RWPE1 (cell line): Measurements from ENCODE around the gene FLT4.

Experiments used
- CTCF ChIA-PET: fragments of 350-600 bp; sonication (Branson Sonifier 250); formaldehyde crosslinking; extraction: SDS; loops from one replicate; lab custom pipeline; 2021; lab: Yijun Ruan, JAX
- POLR2A ChIA-PET: fragments of 400-600 bp; formaldehyde crosslinking; extraction: SDS; loops from one replicate; lab custom pipeline; 2020; ENCODE audit warnings: antibody characterized with exemption; ENCODE audit not compliant: low non-redundant PET; lab: Yijun Ruan, JAX
- DNase-seq: peaks from one replicate; pipeline ENCODE4 v3.0.0; 2012; ENCODE audit warnings: low spot score
- H3K27ac ChIP-seq: fragments of 450-650 bp; 2 replicates; pipeline ENCODE4 v1.5.1; 2017
- CTCF ChIP-seq: fragments of 450-650 bp; conservative IDR thresholded peaks from 2 replicates; pipeline ENCODE4 v1.5.1; 2017; ENCODE audit warnings: low read depth, mild to moderate bottlenecking

The FLT4 gene

DNA sequence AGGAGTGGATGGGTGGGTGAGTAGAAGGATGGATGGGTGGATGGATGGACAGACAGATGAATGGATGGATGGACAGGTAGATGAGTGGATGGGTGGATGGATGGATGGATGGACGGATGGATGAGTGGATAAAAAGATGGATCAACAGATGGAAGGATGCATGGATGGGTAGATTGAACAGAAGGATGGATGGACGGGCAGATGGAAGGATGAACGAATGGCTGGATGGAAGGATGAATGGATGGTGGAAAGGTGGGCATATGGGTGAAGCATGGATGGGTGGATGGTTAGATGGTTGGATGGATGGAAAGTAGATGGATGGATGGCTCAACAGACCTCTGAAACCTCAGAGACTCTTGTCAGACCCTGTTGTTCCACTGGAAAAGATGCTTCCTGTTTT is 10.1 kb downstream of the FLT4 start:
- no peak overlapping the region for H3K27ac ChIP-seq
- no peak for DNase-seq
- TF ChIP-seq CTCF, result no peak
- ChIA-PET CTCF (interaction anchor here (1.5 kb wide), 1 partner anchor 20 kb away, joined by 4 read pairs; no protein-coding TSS in a partner anchor), POLR2A (no interaction called here)

DNA sequence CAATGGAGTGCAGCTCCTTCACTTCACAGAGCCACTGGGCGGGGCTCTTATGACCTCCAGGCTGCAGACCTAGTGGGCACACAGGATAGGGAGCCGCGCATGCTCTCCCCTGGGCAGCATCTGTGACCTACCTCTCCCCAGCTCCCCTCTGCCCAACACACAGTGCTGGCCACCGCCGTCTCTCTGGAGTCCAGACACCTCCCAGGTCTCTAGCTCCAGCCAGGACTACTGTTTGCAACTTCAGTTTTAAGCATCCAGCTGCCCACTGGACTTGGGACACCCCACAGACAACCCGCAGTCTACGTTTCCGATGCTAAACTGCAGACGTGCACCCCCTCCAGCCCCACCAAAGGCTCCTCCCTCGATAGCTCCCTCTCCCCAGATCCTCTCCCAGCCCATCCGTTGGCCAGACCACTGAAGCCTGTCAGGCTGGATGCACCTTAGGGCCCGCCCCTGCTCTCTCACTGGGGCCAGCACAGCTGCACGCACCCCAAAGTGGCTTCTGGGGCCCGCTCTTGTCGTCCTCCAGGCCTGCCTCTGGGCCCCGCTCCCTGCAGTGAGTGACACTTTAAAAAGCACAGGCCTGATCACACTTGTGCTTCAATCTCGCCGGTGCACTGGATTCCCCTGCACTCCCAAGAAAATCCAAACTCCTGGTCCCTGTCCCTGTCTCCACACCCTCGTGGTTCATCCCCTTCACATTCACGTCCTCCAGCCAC is 11.3 kb downstream of the FLT4 start:
- no peak overlapping the region for H3K27ac ChIP-seq
- no peak for DNase-seq
- CTCF ChIA-PET, result interaction anchor here (1.1 to 1.5 kb wide), 2 partner anchors 19 to 32 kb away, joined by 4 to 6 read pairs; no protein-coding TSS in a partner anchor
- POLR2A ChIA-PET, result no interaction called here
- TF ChIP-seq CTCF, result no peak

DNA sequence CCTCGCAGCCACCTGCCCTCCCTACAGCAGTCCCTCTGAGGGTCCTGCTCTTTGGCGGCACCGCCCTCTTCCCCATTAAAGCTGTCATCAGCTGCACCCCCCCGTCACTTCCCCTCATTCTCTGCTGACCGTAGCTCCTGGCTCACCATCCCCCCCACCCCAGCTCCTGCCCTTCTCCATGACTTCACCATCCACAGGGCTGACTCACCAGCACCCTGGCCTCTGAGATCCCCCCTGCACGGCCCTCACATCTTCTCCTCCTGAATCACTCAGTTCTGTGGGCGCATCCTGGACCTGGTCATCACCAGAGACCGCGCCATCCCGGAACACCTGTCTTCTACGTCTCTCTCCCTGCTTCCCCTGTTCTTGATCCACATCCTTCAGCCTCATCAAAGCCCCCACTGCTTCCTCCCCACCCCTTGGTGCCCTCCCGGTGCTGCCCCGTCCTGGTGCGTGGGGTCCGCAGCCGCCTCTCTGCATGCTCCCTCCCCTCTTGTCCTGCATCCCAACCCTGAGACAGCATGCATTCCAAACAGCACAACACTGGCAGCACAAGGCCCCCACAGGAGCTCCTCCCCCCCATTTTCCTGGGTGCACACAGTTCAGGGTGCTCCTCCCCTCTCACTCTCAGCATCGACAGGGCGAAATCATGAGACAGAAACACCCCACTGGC is 12.9 kb downstream of the FLT4 start:
- TF ChIP-seq CTCF, result no peak
- no peak for DNase-seq
- CTCF ChIA-PET, result interaction anchor here (0.7 kb wide), 1 partner anchor 167 kb away, joined by 4 read pairs; no protein-coding TSS in a partner anchor
- H3K27ac ChIP-seq, result no peak overlapping the region
- POLR2A ChIA-PET, result no interaction called here

DNA sequence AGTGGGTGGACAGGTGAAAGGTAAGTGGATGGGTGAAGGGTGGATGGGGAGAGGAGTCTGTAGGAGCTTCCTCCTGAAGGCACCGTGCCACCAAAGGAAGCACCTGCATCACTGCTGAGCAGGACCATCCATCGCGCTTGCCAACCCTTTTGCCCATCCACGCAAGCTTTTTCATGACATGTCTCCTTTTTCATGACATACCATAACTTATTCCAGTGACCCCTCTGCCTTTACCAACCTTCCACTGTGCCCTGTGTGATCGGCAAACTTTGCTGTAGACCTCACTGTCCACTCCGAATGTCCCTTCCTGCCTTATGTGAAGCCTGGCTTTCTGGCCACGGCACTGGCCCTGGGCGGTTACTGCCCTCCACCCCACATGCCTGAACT is 13.4 kb downstream of the FLT4 start:
- POLR2A ChIA-PET, result no interaction called here
- DNase-seq, result no peak
- no peak for TF ChIP-seq CTCF
- CTCF ChIA-PET, result no interaction called here
- no peak overlapping the region for H3K27ac ChIP-seq

GRCh38 chr5:180633283-180634177 is 15.9 kb downstream of the FLT4 start:
- POLR2A ChIA-PET, result interaction anchor here (0.7 kb wide), 1 partner anchor 26 kb away, joined by 10 read pairs; no protein-coding TSS in a partner anchor

More at GRCh38 chr5:180633283-180634177, 15.9 kb downstream of the FLT4 start:
- TF ChIP-seq CTCF, result no peak
- H3K27ac ChIP-seq, result no peak overlapping the region
- DNase-seq, result no peak
- CTCF ChIA-PET, result interaction anchor here (0.6 to 1.1 kb wide), 4 partner anchors 10 to 58 kb away, joined by 3 to 5 read pairs (median 4); no protein-coding TSS in a partner anchor
